CD4-positive, alpha-beta T cell treated with Interleukin-10 for 1 hour (primary cell): ENCODE results near the gene LHX6.

Source experiments
- DNase-seq: peaks from one replicate; pipeline ENCODE4 v3.0.0-alpha.2; 2020

The LHX6 gene

DNA sequence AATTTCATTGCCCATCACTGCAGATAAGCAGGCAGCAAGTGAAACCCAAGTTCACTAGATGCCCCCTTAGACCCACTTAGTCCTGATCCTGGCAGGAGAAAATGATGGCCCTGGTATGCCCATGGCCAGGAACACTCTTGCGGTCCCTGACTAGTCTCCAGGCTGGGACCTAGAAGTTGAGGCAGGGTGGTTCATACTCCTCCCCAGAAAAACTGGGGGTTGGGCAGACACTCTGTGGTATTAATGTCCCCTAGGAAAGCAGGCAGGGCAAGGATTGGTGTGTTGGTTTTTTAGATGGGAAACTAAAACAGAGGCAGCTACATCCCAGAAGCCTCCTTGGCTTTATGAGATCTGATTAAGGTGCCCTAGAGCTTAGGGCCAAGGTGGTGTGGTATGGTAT is 13.1 kb downstream of the LHX6 start:
- DNase-seq: no peak

DNA sequence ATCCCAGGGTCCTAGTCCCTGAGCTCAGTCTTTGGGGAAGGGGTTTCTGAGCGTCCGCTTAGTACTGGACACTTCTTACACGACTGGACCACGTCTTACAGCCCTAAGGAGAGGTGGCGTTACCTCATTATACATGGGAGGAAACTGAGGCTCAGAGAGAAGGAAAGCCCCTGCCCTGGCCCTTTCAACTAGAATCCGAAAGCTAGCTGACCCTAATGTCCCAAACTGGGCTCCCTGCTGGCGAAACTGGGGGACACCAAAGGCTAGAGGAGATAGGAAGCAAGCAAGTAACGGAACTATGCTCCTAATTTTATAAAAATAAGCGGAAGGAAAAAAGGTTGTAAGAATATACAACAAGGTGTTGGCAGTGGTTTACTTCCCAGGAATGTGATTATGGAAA is 14.2 kb downstream of the LHX6 start:
- DNase-seq: no peak

DNA sequence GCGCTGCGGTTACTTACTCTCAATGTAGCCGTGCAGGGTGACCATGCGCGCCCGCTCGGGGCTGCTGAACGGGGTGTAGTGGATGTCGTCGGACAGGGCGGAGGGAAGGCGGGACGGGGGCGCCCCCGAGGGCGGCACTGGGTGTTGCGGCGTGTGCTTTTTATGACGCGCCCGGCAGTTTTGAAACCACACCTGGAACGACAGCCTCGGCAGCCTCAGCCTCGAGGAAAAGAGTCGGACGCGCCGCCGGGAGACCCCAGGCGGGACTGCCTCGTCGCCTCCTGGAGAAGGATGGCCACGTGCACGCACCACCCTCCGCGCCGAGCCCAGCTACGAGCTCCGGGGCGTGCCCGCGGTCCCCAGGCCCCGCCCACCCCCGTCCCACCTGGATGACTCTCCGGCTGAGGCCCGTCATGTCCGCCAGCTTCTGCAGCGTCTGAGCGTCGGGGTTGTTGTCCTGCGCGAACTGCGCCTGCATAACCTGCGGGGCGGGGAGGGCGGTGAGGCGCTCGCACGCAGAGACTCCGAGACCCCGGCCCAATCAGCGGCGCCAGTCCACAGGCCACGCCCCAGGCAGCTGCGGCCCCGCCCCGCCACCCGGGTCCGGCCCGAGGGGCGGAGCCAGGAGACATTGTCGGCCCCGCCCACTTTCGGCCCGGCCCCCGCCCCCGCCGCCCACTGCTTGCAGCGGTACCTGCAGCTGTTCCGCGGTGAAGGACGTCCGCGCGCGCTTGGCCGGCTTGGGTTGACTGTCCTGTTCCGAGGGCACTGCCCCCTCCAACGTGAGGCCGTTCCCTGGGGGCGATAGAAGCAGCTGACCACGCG is 15.0 kb downstream of the LHX6 start:
- DNase-seq: peak; percentile 51

- no peak for DNase-seq
Observed at GRCh38 chr9:122213102-122213588, 15.6 kb downstream of the LHX6 start.

DNA sequence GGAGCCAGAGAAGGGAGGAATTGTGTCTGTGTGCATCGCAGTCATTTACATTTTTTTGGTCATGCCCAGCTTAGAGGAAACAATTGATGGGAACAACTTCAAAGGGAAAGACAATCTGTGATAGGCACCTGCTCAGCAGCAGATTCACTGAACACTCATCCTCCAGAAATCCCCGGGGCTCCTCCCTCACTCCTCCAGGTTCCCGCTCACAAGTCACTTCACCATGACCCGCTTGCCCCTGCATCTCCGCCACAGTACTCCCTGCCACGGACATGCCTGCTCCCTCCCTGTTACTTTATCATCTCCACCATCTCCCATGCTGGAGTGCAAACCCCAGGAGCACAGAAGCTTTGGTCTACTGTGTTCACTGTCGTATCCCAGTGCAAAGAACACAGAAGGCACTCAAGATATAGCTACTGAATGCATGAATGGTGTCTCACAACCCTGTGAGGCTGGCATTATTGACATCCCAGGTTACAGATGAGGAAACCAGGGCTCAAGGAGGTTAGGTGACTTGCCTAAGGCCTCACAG is 16.2 kb downstream of the LHX6 start:
- DNase-seq: no peak

DNA sequence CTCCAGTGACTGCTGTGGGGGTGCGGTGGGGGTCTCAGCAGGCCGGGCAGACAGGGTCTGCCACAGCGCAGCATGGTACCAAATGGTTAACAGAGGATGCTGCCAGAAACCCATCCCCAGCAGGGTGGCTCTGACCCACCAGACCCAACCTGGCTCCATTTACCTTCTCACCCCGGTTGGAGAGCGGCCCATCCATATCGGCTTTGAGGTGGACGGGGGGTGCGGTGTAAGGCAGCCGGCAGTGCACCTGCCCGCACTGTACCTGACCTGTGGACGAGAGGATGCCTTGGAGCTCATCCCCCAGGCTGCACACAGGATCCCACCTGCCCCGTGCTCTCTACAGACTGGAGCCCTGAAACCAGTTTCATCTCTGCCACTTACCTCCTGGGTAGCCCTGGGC is 19.3 kb downstream of the LHX6 start:
- no peak for DNase-seq

- no peak for DNase-seq
Observed at GRCh38 chr9:122207096-122207495, 21.7 kb downstream of the LHX6 start.

DNA sequence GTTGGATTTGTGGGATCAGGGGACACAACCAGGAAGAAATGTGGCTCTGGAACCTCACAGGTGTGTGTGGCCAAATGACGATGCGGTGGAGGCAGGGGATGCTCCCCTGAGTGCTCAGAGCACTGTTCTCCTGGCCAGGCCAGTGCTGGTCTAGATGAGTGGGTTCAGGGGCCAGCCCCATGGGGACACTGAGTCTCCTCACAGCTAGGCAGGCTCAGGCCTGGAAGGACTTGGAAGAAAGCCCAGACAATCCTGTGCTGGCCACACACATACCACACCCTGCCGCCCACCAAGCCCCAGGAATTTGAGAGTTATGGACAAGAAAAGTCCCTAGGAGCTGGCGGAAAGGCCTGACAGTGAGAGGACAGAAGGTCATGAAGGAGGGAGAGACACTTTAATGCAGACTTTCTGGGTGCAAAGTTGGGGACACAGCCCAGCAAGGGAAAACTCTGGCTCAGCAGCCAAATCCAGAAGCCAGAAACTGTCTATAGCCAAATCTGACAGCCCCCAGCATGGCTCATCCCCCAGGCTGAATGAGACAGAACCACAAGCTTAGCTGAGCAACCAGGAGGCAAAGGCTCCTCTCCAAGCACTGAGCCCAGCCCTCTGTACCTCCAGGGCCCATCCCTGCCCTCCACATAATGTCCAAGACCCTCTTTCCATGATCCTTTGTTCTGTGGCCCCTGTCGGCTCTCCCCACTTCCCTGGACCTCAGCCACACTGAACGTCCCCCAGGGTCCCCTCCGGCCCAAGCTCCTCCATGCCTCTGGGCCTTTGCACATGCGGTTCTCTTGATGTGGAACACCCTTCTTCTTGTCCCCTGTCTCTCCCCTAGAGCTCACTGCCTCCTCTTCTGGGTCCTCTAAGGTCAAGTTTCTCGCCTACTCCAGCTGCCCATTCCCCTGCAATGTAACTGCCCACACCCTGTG is 22.4 kb downstream of the LHX6 start:
- no peak for DNase-seq

GRCh38 chr9:122205176-122205575 is 23.6 kb downstream of the LHX6 start:
- no peak for DNase-seq

GRCh38 chr9:122204491-122204890 is 24.3 kb downstream of the LHX6 start:
- no peak for DNase-seq

GRCh38 chr9:122204055-122204454 is 24.7 kb downstream of the LHX6 start:
- DNase-seq: no peak

DNA sequence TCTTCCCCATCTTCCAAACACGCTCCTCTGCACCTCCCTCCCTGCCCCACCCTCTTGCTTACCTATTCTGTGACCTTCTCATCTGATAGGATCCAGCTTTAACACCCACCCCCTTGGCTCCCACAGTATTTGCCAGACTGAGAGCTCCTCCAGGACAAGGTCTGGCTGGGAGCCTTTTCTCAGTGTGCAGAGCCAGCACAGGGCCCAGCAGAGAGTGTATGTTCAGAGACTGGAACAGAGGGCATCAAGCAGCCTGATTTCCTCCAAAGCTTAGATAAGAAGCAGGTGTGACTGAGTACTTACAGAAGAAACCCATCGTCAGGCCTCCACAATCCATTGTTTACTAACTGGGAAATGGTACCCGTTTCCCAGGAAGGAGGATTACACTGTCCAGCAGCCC is 26.6 kb downstream of the LHX6 start:
- no peak for DNase-seq

DNA sequence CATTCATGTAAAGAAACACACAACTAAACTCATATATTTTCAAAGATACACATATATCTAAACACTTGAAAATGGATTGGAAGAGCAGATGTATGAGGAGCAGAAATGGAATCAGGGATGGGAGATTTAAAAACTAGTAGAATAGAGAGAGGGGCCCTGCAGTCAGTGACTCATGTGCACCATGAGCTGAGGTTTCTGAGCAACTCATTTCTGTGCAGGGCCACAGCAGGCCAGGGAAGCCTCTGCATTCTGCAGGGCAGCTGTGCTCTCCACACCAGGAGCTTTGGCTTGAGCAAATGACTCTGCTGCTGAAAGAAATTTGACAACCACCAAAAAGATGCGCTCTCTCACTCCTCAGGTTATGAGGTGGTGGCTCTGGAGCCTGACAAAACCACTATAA is 27.1 kb downstream of the LHX6 start:
- no peak for DNase-seq

DNA sequence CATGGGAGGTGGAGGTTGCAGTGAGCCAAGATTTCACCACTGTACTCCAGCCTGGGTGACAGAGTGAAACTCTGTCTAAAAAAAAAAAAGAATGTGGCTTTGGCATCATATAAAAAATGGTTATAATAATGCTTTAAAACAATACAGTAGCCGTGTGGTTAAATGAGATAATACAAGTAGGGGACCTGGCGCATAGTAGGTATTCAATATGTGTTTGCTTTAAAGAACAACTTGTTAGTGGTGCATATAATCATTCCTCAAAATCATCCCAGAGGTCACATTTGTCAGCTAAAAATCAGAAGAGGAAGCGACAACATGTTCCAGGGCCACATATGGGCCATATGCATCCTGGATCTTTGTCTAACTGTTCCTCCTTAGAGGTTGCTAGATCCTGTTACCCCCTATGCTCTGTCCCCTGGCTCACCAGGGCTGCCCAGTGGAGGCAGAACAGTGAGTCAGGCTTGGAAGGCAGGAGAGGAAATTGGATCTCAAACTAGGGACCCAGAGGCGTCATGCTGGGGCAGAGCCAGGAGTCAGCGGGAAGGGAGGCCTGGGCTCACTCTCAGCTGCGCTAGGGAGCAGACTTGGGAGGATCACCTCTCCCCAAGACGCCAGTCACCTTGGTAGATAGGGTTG is 27.7 kb downstream of the LHX6 start:
- DNase-seq: no peak

DNA sequence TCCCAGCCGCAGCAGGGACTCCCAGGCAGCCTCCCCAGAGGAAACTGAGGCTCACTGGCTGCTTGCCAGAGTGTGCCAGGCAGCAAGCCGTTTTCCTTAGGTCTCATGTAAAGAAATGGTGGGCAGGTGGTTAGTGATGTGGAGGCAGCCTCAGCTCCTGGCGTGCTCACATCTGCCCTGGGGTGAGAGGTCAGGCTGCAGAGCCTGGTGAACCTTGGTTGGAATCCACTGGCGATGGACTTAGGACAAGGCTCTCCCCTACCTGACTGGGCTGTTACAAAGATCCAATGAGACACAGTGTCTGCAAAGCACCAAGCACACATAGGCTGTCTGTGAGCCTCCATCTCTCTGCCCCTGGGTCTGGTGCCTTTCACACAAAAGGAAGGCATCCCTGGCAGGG is 30.9 kb downstream of the LHX6 start:
- DNase-seq: no peak

- DNase-seq: no peak
Observed at GRCh38 chr9:122197426-122197825, 31.3 kb downstream of the LHX6 start.

- DNase-seq: no peak
Observed at GRCh38 chr9:122195875-122196274, 32.9 kb downstream of the LHX6 start.

GRCh38 chr9:122193651-122194050 is 35.1 kb downstream of the LHX6 start:
- DNase-seq: no peak

DNA sequence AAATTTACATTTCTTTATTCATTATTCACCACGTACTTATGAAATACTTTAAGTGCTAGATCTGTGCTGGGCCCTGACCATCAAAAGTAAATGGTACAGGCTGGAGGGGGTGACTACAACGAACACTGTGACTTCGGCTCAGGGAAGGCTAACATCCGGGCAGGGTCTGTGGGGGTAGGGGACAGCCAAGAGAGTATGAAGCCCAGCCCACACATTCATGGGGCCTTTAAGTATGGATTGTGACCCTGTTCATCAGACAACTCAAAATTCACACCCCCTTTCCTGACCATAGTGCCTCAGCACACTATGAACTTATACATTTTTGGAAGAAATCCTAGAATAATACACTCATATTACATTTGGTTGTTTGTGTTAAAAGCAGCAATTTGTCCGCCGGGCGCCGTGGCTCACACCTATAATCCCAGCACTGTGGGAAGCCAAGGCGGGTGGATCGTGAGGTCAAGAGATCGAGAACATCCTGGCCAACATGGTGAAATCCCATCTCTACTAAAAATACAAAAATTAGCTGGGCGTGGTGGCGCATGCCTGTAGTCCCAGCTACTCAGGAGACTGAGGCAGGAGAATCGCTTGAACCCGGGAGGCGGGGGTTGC is 35.7 kb downstream of the LHX6 start:
- DNase-seq: no peak

DNA sequence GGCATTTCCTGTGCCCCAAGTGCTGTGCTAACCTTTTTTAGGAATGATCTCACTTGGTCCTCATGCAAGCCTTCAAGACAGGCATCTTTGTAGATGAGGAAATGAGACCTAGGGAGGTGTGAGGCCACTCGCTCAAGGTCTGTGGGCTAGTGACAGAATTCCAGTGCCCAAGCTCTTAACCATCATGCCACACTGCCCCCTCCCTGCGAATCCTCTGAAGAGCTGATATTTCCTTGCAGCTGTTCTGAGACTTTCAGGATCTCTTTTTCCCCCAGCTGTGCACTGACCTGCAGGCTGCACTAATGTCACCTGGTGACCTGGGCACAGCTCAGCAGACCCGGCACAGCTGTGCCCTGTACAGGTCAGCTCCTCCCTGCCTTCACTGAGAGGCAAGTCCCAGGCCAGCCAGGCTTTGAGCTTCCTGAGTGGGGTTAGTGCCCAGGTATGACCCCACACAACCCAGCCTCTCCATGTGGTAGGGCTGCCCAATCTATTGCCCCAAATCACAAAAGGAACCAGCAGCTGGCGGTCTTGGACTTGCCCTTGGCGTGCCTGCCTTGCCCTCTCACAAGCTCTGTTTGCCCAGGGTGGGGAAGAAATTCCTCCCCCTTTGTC is 36.4 kb downstream of the LHX6 start:
- DNase-seq: no peak

DNA sequence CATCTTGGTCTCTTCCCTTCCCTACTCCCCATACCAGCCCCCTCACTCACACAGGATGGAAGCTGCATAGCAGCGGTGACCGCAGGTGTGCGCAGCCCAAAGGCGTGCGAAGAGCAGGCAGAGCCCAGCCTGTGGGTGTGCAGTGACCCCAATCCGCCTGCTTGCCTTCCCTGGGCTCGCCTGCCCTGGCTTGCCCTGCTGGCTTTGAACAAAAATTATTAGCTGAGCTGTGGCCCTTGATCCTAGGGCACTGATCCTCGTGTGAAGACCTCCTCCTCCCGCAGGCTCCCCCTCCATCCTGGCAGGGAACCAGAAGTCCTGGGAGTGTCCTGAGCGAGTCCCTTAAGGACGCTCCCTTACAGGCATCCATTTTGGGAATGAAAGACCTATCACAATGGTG is 37.2 kb downstream of the LHX6 start:
- no peak for DNase-seq
